Liver (tissue), 9 donors: ENCODE results near the gene VAPA. TPM values are rescaled to one million over a fixed set of nuclear protein-coding genes. Genes with fewer than 3 reads are reported as not detected.

ENCODE experiments used
- DNase-seq: peaks from one replicate; pipeline ENCODE4 v3.0.0-alpha.2; 2017; ENCODE audit warnings: low spot score
- H3K27ac ChIP-seq, 2 donors: one replicate each; pipeline ENCODE4 v1.7.0; 2013; ENCODE audit warnings: inconsistent platforms in 2 of 2, low read length in 2 of 2, control low read depth in 1 of 2, low read depth in 1 of 2, mild to moderate bottlenecking in 1 of 2
- H3K27me3 ChIP-seq, 4 donors: one replicate each; pipeline versions ENCODE4 v1.6.1 to v1.7.0; 2013; ENCODE audit warnings: low read length in 3 of 4, inconsistent platforms in 1 of 4, mild to moderate bottlenecking in 1 of 4, moderate library complexity in 1 of 4; ENCODE audit not compliant: control insufficient read depth in 4 of 4, insufficient read depth in 4 of 4
- H3K36me3 ChIP-seq, 4 donors: one replicate each; pipeline versions ENCODE4 v1.6.1 to v1.7.0; 2013; ENCODE audit warnings: low read length in 3 of 4, mild to moderate bottlenecking in 3 of 4, low read depth in 1 of 4, moderate library complexity in 1 of 4; ENCODE audit not compliant: control insufficient read depth in 4 of 4, insufficient read depth in 3 of 4
- H3K4me1 ChIP-seq, 4 donors: one replicate each; pipeline versions ENCODE4 v1.6.1 to v1.7.0; 2013; ENCODE audit warnings: low read length in 3 of 4, mild to moderate bottlenecking in 3 of 4, moderate library complexity in 1 of 4; ENCODE audit not compliant: control insufficient read depth in 4 of 4, insufficient read depth in 4 of 4
- H3K4me3 ChIP-seq, 3 donors: one replicate each; pipeline versions ENCODE4 v1.6.1 to v1.7.0; 2013; ENCODE audit warnings: low read length in 3 of 3, control low read depth in 1 of 3, low read depth in 1 of 3, mild to moderate bottlenecking in 1 of 3
- H3K9ac ChIP-seq, 2 donors: one replicate each; pipeline ENCODE4 v1.7.0; 2013; ENCODE audit warnings: low read length in 2 of 2, mild to moderate bottlenecking in 2 of 2, moderate library complexity in 2 of 2, control low read depth in 1 of 2, low read depth in 1 of 2
- H3K9me3 ChIP-seq, 4 donors: one replicate each; pipeline versions ENCODE4 v1.6.1 to v1.7.0; 2013; ENCODE audit warnings: low read length in 3 of 4; ENCODE audit not compliant: control insufficient read depth in 4 of 4
- EGR1 ChIP-seq, 2 donors: IDR thresholded peaks; 2 replicates each; pipeline ENCODE4 v1.6.1; 2016 to 2018; ENCODE audit warnings: antibody characterized with exemption in 2 of 2, low read depth in 2 of 2
- FOXA2 ChIP-seq: IDR thresholded peaks from 2 replicates; pipeline ENCODE4 v1.6.1; 2016; ENCODE audit warnings: antibody characterized with exemption
- HNF4G ChIP-seq: IDR thresholded peaks from 2 replicates; pipeline ENCODE4 v1.6.1; 2016; ENCODE audit warnings: antibody characterized with exemption
- JUND ChIP-seq, 2 donors: IDR thresholded peaks; 2 replicates each; pipeline ENCODE4 v1.6.1; 2016; ENCODE audit warnings: antibody characterized with exemption in 2 of 2
- NR2F2 ChIP-seq: IDR thresholded peaks from 2 replicates; pipeline ENCODE4 v1.6.1; 2016; ENCODE audit warnings: antibody characterized with exemption
- RAD21 ChIP-seq, 2 donors: IDR thresholded peaks; 2 replicates each; pipeline ENCODE4 v1.6.1; 2016; ENCODE audit warnings: antibody characterized with exemption in 2 of 2, mild to moderate bottlenecking in 2 of 2
- RXRA ChIP-seq, 2 donors: IDR thresholded peaks; 2 replicates each; pipeline ENCODE4 v1.6.1; 2017 to 2018; ENCODE audit warnings: antibody characterized with exemption in 2 of 2, mild to moderate bottlenecking in 1 of 2
- SP1 ChIP-seq: IDR thresholded peaks from 2 replicates; pipeline ENCODE4 v1.6.1; 2018; ENCODE audit warnings: antibody characterized with exemption, mild to moderate bottlenecking
- TAF1 ChIP-seq: conservative IDR thresholded peaks from 2 replicates; pipeline ENCODE4 v1.6.1; 2016; ENCODE audit warnings: antibody characterized with exemption, mild to moderate bottlenecking
- YY1 ChIP-seq: IDR thresholded peaks from 2 replicates; pipeline ENCODE4 v1.6.1; 2016; ENCODE audit warnings: antibody characterized with exemption, mild to moderate bottlenecking
- WGBS: extraction: QIAGEN DNeasy Blood & Tissue Kit; methylation state at CpG from one replicate; pipeline ENCODE4 v1.1.7; 2013; 5-methylcytosine and 5-hydroxymethylcytosine counted together
- polyA plus RNA-seq, 2 donors: library from polyadenylated mRNA; stranded (reverse) in 1 of 2; unstranded in 1 of 2; fragments of 200-250 nt in 1 of 2; fragments of >200 nt in 1 of 2; fragmentation: Nextera tagmentation in 1 of 2; extraction: Ambion mirVana in 1 of 2; gene quantifications; one replicate each; pipeline versions ENCODE4 v1.2.1 to v1.2.3, GENCODE V29; 2013 to 2015
- total RNA-seq, 2 donors: library from RNA; depleted of rRNA; stranded (reverse); fragments of >200 nt; gene quantifications; one replicate each; pipeline ENCODE4 v1.2.3, GENCODE V29; 2014
- TF ChIP-seq, protein P1 (sequence below): IDR thresholded peaks from 2 replicates; pipeline ENCODE4 v1.6.1; 2016; ENCODE audit warnings: antibody characterized with exemption
- TF ChIP-seq, protein P2 (sequence below): IDR thresholded peaks from 2 replicates; pipeline ENCODE4 v1.6.1; 2016; ENCODE audit warnings: antibody characterized with exemption, mild to moderate bottlenecking
- TF ChIP-seq, protein P3 (sequence below): IDR thresholded peaks from 2 replicates; pipeline ENCODE4 v1.6.1; 2016; ENCODE audit warnings: antibody characterized with exemption
- TF ChIP-seq, protein P4 (sequence below): IDR thresholded peaks from 2 replicates; pipeline ENCODE4 v1.6.1; 2016; ENCODE audit warnings: antibody characterized with exemption
- donor health status: healthy.
- donor health status: healthy.
- donor health status: healthy.
- donor health status: healthy.
- donor health status: healthy.

VAPA gene, protein sequence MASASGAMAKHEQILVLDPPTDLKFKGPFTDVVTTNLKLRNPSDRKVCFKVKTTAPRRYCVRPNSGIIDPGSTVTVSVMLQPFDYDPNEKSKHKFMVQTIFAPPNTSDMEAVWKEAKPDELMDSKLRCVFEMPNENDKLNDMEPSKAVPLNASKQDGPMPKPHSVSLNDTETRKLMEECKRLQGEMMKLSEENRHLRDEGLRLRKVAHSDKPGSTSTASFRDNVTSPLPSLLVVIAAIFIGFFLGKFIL
- 100 to 1,000 TPM in 1 of 2 donors, 10 to 100 TPM in 1; 98.6 to 114 TPM for total RNA-seq
- 10 to 100 TPM; 80.7 to 83.3 TPM for polyA plus RNA-seq

DNA sequence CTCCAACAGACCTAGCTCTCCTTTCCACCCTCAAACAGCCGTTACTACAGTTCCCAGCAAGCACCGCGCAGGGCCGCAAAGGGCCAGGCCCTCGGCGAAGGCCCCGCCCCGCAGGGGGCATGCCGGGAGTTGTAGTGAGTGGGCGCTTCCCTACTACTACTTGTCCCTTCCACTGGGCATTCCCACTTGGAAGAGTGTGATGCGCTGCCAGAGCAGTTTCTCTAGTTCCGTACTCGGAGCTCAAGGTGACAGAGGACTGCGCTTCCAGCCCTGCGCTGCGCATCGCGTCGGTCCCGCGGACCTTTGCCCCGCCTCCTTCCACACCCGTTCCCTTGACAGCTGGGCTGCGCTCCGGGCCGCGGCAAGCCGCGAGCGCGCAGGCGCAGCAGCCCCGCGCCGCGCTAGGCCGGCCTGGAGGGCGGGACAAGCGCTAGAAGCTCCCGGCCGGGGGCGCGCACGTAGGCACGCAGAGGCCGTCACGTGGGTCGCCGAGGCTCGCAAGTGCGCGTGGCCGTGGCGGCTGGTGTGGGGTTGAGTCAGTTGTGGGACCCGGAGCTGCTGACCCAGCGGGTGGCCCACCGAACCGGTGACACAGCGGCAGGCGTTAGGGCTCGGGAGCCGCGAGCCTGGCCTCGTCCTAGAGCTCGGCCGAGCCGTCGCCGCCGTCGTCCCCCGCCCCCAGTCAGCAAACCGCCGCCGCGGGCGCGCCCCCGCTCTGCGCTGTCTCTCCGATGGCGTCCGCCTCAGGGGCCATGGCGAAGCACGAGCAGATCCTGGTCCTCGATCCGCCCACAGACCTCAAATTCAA lies at the start of gene VAPA:
TSS of gene VAPA (plus strand) at position 491 of the 808 bp plus-strand sequence. CDS start at position 732, 241 bp downstream.
- TF ChIP-seq YY1 (peak; percentile 29), RXRA (IDR thresholded peaks at IDR 0.05) (no peak), EGR1 (IDR thresholded peaks at IDR 0.05; ENCODE audit: low read depth in 2 of 2) (no peak), NR2F2 (peak; percentile 25), JUND (IDR thresholded peaks at IDR 0.05) (no peak), HNF4G (no peak), FOXA2 (no peak)
- peaks cover 5 to 33% (median 28%) of the 10 kb centered on the region in 4 donors for H3K4me1 ChIP-seq
- H3K27me3 ChIP-seq = no peaks in the 10 kb centered on the region
- H3K9ac ChIP-seq = peak within 1 kb of the TSS; percentile 98
- H3K9me3 ChIP-seq = no peaks in the 10 kb centered on the region
- H3K4me3 ChIP-seq = peak within 1 kb of the TSS; percentile 91 to 99 (median 99)
- H3K36me3 ChIP-seq = no peaks in the 10 kb centered on the region
- peak; percentile 94 for DNase-seq
- peak within 1 kb of the TSS; percentile 100 for H3K27ac ChIP-seq
- WGBS = under 1% methylated on average over 87 of the region's 87 CpGs

DNA sequence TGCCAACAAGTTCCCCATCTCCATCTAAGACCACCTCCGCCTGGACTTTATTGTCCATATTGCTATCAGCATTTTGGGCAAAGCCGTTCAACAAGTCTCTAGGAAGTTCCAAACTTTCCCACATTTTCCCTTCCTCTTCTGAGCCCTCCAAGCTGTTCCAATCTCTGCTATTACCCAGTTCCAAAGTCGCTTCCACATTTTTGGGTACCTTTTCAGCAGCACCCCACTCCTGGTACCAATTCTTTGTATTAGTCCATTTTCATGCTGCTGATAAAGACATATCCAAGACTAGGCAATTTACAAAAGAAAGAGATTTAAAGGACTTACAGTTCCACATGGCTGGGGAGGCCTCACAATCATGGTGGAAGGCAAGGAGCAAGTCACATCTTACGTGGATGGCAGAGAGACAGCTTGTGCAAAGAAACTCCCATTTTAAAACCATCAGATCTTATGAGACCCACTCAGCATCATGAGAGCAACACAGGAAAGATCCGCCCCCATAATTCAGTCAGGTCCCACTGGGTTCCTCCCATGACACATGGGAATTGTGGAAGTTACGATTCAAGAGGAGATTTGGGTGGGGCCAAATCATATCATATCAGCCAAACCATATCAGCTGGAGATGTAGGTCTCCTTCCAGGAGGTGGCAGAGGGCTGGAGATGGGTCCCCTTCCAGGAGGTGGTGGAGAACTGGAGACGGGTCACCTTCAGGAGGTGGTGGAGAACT lies 47.9 kb upstream of the VAPA start:
- Histone ChIP-seq H3K4me1 (no peaks in the 10 kb centered on the region), H3K9me3 (peaks cover 0 to 3% (median 3%) of the 10 kb centered on the region in 4 donors), H3K27ac (no peak overlapping the region), H3K9ac (no peak overlapping the region), H3K36me3 (no peaks in the 10 kb centered on the region), H3K4me3 (no peak overlapping the region), H3K27me3 (no peaks in the 10 kb centered on the region)
- 95% methylated on average over 7 of the region's 7 CpGs for WGBS
- TF ChIP-seq NR2F2 = no peak
- TF ChIP-seq, protein P1, sequence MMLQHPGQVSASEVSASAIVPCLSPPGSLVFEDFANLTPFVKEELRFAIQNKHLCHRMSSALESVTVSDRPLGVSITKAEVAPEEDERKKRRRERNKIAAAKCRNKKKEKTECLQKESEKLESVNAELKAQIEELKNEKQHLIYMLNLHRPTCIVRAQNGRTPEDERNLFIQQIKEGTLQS = no peak
- TF ChIP-seq RAD21 (IDR thresholded peaks at IDR 0.05) = no peak
- no peak for TF ChIP-seq JUND (IDR thresholded peaks at IDR 0.05)
- TF ChIP-seq YY1 = no peak
- no peak for TF ChIP-seq HNF4G
- TF ChIP-seq, protein P2, sequence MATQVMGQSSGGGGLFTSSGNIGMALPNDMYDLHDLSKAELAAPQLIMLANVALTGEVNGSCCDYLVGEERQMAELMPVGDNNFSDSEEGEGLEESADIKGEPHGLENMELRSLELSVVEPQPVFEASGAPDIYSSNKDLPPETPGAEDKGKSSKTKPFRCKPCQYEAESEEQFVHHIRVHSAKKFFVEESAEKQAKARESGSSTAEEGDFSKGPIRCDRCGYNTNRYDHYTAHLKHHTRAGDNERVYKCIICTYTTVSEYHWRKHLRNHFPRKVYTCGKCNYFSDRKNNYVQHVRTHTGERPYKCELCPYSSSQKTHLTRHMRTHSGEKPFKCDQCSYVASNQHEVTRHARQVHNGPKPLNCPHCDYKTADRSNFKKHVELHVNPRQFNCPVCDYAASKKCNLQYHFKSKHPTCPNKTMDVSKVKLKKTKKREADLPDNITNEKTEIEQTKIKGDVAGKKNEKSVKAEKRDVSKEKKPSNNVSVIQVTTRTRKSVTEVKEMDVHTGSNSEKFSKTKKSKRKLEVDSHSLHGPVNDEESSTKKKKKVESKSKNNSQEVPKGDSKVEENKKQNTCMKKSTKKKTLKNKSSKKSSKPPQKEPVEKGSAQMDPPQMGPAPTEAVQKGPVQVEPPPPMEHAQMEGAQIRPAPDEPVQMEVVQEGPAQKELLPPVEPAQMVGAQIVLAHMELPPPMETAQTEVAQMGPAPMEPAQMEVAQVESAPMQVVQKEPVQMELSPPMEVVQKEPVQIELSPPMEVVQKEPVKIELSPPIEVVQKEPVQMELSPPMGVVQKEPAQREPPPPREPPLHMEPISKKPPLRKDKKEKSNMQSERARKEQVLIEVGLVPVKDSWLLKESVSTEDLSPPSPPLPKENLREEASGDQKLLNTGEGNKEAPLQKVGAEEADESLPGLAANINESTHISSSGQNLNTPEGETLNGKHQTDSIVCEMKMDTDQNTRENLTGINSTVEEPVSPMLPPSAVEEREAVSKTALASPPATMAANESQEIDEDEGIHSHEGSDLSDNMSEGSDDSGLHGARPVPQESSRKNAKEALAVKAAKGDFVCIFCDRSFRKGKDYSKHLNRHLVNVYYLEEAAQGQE = no peak
- TF ChIP-seq EGR1 (IDR thresholded peaks at IDR 0.05; ENCODE audit: low read depth in 2 of 2) = no peak
- TF ChIP-seq, protein P3, sequence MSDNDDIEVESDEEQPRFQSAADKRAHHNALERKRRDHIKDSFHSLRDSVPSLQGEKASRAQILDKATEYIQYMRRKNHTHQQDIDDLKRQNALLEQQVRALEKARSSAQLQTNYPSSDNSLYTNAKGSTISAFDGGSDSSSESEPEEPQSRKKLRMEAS = no peak
- TF ChIP-seq TAF1 = no peak
- TF ChIP-seq SP1 = no peak
- no peak for TF ChIP-seq RXRA (IDR thresholded peaks at IDR 0.05)
- TF ChIP-seq, protein P4, sequence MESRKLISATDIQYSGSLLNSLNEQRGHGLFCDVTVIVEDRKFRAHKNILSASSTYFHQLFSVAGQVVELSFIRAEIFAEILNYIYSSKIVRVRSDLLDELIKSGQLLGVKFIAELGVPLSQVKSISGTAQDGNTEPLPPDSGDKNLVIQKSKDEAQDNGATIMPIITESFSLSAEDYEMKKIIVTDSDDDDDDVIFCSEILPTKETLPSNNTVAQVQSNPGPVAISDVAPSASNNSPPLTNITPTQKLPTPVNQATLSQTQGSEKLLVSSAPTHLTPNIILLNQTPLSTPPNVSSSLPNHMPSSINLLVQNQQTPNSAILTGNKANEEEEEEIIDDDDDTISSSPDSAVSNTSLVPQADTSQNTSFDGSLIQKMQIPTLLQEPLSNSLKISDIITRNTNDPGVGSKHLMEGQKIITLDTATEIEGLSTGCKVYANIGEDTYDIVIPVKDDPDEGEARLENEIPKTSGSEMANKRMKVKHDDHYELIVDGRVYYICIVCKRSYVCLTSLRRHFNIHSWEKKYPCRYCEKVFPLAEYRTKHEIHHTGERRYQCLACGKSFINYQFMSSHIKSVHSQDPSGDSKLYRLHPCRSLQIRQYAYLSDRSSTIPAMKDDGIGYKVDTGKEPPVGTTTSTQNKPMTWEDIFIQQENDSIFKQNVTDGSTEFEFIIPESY = no peak
- no peak for DNase-seq
